ENCODE results near the gene POLR2J3.
"Not testable (repeated sequence)": the region's sequence is repeated elsewhere in the genome, so short reads cannot be mapped to it uniquely, and the experiment has no call there.

Gene POLR2J3

GRCh38 chr7:102517550-102518147, 54.7 kb downstream of the POLR2J3 start, which contains the start of gene RASA4B:
Gene RASA4B, minus strand, starts transcription at chr7:102517777. Its CDS starts 67 bp downstream, at chr7:102517710.
- DNase-seq (ENCODE audit: low read depth): not testable (repeated sequence)

Data from CMK (cell line).